Cardiac septum (tissue), 1 donor: ENCODE results near the gene UBE2Q1. TPM values are rescaled to one million over a fixed set of nuclear protein-coding genes. Genes with fewer than 3 reads are reported as not detected.

Experiments used
- DNase-seq: peaks from one replicate; pipeline ENCODE4 v3.0.0-alpha.2; 2020; ENCODE audit warnings: low spot score
- intact Hi-C: fragments of 100-400 bp; cut with DNase I; formaldehyde crosslinking; loops from one replicate; pipeline ENCODE4 v1.14.0; 2022
- total RNA-seq: library from RNA; stranded (reverse); fragmentation: NEBNext Ultra II Directional; extraction: Animal tissue kit (Norgen Biotek cat#: 25700); gene quantifications from one replicate; pipeline ENCODE4 v1.2.1, GENCODE V29; 2021
- donor health status: DM: no; HTN: no; CAD: no.

UBE2Q1 gene
- total RNA-seq, 1 donor from 2014 or later: 65.5 TPM

DNA sequence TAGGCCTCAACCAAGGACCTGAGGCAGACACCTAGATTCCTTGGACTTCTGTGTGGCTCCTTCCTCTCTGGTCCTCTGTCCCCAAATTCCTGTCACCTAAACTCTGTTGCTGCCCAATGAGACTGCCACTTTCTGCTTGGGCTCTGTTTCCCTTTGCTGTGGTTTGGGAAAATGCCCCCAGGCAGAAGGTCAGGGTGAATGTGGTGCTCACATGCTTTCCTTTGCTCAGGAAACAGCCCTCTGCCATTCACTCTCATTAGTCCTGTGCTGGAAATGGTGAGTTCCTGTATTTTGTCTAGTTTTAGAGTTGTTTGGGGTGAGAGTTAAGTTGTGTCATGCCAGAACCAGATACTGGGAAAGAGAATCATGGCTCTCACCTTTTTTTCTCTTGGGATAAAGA lies 33.6 kb downstream of the UBE2Q1 start:
- DNase-seq: no peak
- intact Hi-C loops: no loop called here

DNA sequence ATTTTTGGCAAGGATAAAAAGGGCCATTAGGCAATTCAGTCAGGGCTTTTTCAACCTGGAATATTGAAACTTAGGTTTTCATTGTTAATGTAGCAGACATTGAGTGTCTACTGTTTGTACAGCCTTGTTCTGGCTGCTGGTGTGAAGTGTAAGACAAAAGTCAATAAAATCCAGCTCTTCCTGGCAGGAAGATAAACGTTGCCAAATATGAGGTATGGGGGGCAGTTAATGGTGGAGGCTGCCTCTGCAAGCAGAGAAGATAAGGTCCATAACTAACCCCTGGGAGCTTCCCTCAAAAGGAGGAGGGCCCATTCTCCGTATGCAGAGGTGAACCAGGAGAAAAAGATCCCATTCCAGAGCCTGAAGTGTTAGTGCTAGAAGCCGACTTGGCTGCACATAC lies 36.8 kb downstream of the UBE2Q1 start:
- intact Hi-C loops: no loop called here

DNA sequence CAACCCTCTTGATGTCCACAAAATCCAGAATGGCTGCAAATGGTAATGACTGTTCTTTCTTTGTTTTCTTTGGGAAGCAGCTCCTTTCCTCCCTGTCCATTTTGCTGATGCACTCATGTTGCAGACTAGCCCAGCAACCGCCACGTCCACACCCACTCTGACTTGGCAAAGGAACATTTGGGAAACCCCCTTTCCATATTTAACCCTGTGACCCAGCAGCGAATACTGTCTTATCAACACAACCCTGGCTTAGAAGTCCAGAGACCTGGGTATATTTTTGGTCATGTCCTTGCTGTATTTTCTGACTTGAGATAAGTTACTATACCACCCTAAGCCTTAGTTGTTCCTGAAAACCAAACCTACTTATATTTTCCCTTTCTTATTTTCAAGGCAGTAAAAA lies 38.1 kb downstream of the UBE2Q1 start:
- no peak for DNase-seq
- intact Hi-C loops: no loop called here

More for the DNA sequence above, 36.8 kb downstream of the UBE2Q1 start:
- no peak for DNase-seq

DNA sequence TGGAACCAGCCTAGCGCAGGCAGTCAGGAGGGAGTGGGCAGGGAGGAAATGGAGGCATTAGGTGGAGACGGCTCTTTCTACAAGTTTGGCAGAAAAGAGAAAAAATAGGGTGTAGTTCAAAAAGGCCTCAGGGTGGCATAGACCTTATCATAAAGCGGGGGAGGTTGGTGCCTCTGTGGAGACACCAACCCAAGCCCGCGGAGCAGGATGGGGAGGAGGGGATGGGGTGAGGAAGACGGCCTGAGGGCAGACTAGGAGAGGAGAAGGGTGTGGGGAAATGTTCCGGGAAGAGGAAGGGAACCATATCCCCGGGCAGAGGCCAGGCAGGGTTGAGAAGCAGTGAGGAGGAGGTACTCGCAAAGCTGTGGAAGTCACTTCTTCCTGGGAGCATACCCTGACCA lies 38.9 kb downstream of the UBE2Q1 start:
- intact Hi-C loops: no loop called here
- DNase-seq: no peak

DNA sequence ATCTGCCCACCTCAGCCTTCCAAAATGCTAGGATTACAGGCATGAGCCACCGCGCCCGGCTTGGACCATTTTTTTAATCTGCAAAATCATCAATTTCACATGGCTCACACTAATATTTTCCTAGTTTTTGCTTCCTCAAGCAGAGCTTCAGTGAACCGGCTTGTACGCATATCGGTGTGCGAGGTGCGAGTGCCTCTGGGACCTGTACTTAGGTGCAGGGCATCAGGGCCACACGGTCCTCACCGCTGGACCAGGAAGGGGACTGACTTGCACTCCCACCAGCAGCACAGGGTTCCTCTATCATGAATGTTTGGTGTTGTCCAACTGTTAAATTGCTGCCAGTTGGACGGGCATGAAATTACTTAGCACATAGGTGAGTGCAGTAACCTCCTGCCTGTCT lies 40.8 kb downstream of the UBE2Q1 start:
- no peak for DNase-seq
- intact Hi-C loops: no loop called here

DNA sequence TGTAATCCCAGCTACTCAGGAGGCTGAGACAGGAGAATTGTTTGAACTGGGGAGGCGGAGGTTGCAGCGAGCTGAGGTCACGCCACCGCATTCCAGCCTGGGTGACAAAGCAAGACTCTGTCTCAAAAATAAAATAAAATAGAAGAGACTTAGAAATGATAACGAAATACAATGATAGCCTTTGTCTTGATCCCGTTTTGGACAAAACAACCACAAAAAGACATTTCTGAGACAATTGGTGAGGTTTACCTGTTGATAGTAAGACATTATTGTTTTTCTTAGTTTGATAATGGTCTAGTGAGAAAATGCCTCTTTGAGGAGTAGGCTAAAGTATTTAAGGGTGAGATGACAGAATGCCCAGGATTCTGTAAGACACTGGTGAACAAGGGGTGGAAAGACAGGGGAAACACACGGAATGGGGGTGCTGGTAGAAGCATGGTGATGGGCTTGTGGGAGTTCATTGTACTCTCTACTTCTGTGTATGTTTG lies 44.4 kb downstream of the UBE2Q1 start:
- intact Hi-C loops: no loop called here
- DNase-seq: no peak

DNA sequence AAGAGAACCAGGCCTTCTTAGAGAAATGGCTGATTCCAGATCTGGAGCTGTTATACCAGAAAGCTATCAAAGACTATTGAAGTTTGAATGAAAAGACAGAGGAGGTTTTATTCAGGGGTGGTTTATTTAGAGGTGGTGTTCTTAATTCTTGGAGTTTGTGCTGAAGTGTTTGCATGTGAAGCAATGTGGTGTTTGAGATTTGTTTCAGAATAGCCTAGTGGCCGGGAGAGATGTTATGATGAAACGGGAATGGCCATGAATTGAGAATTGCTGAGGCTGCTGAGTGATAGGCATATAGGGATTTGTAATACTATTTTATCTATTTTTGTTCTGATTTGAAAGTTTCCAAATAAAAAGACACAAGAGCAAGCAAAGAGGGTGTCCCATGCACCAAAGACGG lies 45.7 kb downstream of the UBE2Q1 start:
- intact Hi-C loops: no loop called here

DNA sequence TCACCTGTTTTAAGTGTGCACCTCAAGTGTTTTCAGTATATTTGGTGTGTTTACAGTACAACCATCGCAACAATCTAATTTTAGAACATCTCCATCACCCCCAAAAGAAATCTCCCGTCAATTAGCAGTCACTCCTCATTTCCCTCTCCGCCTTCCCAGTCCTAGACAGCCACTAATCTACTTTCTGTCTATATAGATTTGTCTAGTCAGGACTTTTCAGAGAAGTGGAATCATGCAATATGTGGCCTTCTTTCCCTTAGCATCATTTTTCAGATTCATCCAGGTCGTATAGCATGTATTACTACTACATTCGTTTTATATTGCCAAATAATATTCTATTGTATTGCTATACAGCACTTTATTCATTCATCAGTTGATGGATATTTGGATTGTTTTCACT lies 54.6 kb downstream of the UBE2Q1 start:
- DNase-seq: no peak
- intact Hi-C loops: no loop called here

More for the DNA sequence above, 45.7 kb downstream of the UBE2Q1 start:
- no peak for DNase-seq

DNA sequence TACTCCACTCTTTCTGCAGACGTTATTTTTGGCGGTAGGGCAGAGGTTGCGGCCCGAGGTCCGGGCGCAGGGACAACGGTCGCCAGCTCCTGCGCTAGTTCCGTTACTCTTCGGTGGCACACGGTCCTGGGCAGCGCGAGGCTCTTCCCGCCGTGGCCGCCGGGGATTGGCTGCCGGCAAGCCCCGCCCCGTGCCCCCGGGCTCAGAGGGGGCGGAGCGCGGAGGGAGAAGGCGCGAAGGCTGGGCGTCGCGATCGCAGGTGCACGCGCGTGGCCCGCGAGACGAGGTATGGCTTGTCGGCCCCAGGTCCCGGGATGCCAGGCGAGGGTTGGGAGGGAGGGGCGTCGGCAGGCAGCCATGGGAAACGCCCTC lies 55.7 kb downstream of the UBE2Q1 start:
- DNase-seq: no peak
- intact Hi-C loops: loop anchor here (1.0 kb wide), 1 partner anchor 18 kb away; no protein-coding TSS in a partner anchor

DNA sequence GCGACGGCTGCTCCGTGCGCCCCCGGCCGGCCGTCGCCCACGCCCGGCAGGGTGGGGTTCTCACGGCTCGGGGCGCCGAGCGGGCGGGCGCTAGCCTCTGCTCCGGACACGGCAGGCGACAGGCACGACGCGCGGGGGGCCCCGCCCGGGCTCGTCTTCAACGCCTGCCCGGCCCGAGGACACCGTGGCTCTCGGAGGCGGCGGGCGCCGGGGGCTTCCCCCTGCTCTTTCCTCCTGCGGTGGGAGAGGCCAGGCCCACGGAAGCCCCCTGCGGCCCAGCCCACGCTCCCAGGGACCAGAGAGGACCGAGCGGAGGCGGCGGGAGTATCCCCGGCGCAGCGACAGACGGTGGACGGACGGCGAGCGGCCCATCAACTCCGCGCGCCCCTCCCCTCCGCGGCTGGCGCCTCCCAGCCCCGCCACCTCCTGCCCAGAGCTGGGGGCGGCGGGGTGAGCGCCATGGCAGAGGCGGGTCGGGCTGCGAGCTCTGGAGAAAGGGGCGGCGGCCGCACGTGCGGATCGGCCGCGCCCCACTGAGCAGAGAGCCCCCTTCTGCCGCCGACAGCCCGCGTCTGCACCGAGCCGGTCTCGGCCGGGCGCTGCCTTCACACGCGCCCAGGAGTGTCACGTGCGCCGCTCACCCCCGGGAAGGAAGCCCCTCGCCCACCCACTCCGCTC lies 56.3 kb downstream of the UBE2Q1 start, which contains the start of the genes SHE and TDRD10:
Gene SHE, minus strand, starts transcription at position 347 of the 678 bp plus-strand sequence. CDS start 386 bp downstream, outside the sequence.
Gene TDRD10, plus strand, starts transcription at position 154 of the 678 bp plus-strand sequence. CDS start 4,685 bp downstream, outside the sequence.
- peak; percentile 81 for DNase-seq
- intact Hi-C loops: loop anchor here (1.0 kb wide), 1 partner anchor 18 kb away; no protein-coding TSS in a partner anchor

DNA sequence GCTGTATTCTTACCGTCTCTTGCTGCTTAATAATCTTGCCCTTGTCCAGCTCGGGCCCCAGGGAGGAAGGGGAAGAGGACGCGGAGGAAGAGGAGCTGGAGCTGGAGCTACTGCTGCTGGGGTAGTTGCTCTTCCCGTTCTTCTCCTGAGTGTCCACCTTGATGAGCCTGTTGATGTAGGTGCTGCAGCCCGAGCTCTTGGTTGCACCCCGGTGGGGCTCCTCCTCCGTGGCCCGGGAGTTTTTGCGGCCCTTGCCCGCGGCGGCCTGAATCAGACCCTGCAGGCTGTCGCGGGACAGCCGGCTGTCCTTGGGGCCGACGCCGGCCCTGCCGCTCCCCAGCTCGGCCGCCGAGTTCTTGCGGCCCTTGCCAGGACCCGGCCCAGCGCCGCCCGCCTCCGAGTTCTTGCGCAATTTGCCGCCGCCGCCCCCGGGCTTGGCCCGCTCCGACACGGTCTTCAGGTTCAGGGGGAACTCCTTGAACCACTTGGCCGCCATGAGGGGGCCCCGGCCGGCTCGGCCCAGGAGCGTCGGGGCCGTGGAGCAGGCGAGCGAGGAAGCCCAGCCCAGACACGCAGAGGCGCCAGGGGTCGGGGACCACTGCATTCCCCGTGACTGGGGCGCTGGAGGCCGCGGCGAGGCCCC lies 56.9 kb downstream of the UBE2Q1 start:
- intact Hi-C loops: loop anchor here (1.0 kb wide), 1 partner anchor 17 kb away; no protein-coding TSS in a partner anchor
- DNase-seq: peak; percentile 80

DNA sequence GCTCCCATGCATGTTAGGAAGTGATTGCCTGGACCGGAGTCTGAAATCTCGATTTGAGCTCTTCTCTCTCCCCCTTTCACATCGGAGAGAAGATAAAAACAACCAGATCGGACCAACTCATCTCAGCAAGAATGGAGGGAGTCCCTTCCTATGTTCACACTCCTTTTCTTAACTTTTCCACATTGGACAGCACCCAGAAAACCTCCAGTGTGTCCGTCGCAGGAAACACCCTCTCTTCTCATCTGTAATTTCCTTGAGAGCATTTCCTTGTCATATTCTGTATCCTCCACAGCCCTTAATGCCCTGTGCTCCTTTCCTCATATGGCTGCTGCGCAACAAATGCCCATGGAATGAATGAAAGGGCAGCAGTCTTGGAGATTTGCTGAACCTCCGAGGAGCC lies 57.9 kb downstream of the UBE2Q1 start:
- DNase-seq: no peak
- intact Hi-C loops: no loop called here

DNA sequence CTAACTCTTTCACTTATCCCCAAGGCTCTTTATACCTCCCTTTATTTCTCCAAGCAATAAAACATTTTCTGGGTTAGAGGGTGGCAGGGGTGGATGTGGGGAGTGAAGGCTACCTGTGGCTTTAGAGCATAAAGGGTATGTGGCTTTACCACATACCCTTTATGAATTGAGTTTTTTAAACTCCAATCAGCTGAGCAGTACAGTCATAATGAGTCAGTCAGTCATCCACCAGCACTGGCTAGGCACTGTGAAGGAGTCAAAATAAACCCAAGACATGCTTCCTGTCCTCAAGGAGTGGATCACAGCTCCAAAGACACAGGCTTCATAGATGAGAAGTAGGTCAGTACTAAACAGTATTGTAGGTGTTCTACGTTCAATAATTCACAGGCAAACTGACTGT lies 59.0 kb downstream of the UBE2Q1 start:
- intact Hi-C loops: no loop called here
- DNase-seq: no peak

Other genes starting within 250 kb of the UBE2Q1 start
- 0.70 TPM for gene AQP10, start 237.6 kb downstream of the UBE2Q1 start, total RNA-seq
- 22.5 TPM for gene ATP8B2, start 233.1 kb downstream of the UBE2Q1 start, total RNA-seq
- 5.2 TPM for gene IL6R, start 153.3 kb downstream of the UBE2Q1 start, total RNA-seq
- gene TDRD10, start 56.4 kb downstream of the UBE2Q1 start, total RNA-seq: 5.0 TPM
- gene SHE, start 56.2 kb downstream of the UBE2Q1 start, total RNA-seq: 16.8 TPM
- 0.05 TPM for gene CHRNB2, start 9.1 kb upstream of the UBE2Q1 start, total RNA-seq
- gene ADAR, start 49.5 kb upstream of the UBE2Q1 start, total RNA-seq: 54.1 TPM